ENCODE results near the gene TCHP.
"Not testable (repeated sequence)": the region's sequence is repeated elsewhere in the genome, so short reads cannot be mapped to it uniquely, and the experiment has no call there.

TCHP gene

GRCh38 chr12:109899783-109900751 is at the start of gene TCHP:
Gene TCHP (plus strand): TSS chr12:109900274. CDS start chr12:109903027, 2,753 bp downstream.
- DNase-seq (ENCODE audit: low read depth in 2 of 2, low spot score in 1 of 2) = peak in 1 of 2 donors; percentile 56

GRCh38 chr12:109850518-109850917 is 49.6 kb upstream of the TCHP start:
- not testable (repeated sequence) for DNase-seq (ENCODE audit: low read depth in 2 of 2, low spot score in 1 of 2)

- DNase-seq (ENCODE audit: low read depth in 2 of 2, low spot score in 1 of 2) = no peak
Measured at GRCh38 chr12:109855377-109855776, 44.7 kb upstream of the TCHP start.

GRCh38 chr12:109857715-109858114 is 42.4 kb upstream of the TCHP start:
- DNase-seq (ENCODE audit: low read depth in 2 of 2, low spot score in 1 of 2) = no peak

- no peak for DNase-seq (ENCODE audit: low read depth in 2 of 2, low spot score in 1 of 2)
Measured at GRCh38 chr12:109858764-109859163, 41.3 kb upstream of the TCHP start.

- no peak for DNase-seq (ENCODE audit: low read depth in 2 of 2, low spot score in 1 of 2)
Measured at GRCh38 chr12:109860977-109861376, 39.1 kb upstream of the TCHP start.

- no peak for DNase-seq (ENCODE audit: low read depth in 2 of 2, low spot score in 1 of 2)
Measured at GRCh38 chr12:109861689-109862314, 38.3 kb upstream of the TCHP start.

GRCh38 chr12:109862491-109862890 is 37.6 kb upstream of the TCHP start:
- DNase-seq (ENCODE audit: low read depth in 2 of 2, low spot score in 1 of 2) = not testable (repeated sequence)

- no peak for DNase-seq (ENCODE audit: low read depth in 2 of 2, low spot score in 1 of 2)
Measured at GRCh38 chr12:109863847-109864712, 36.0 kb upstream of the TCHP start.

GRCh38 chr12:109864916-109865315 is 35.2 kb upstream of the TCHP start:
- no peak for DNase-seq (ENCODE audit: low read depth in 2 of 2, low spot score in 1 of 2)

- no peak for DNase-seq (ENCODE audit: low read depth in 2 of 2, low spot score in 1 of 2)
Measured at GRCh38 chr12:109868182-109869051, 31.7 kb upstream of the TCHP start.

- DNase-seq (ENCODE audit: low read depth in 2 of 2, low spot score in 1 of 2) = no peak
Measured at GRCh38 chr12:109870648-109871047, 29.4 kb upstream of the TCHP start.

GRCh38 chr12:109871668-109872314 is 28.3 kb upstream of the TCHP start:
- DNase-seq (ENCODE audit: low read depth in 2 of 2, low spot score in 1 of 2) = no peak

GRCh38 chr12:109873653-109874052 is 26.4 kb upstream of the TCHP start:
- DNase-seq (ENCODE audit: low read depth in 2 of 2, low spot score in 1 of 2) = no peak

- no peak for DNase-seq (ENCODE audit: low read depth in 2 of 2, low spot score in 1 of 2)
Measured at GRCh38 chr12:109875572-109876131, 24.4 kb upstream of the TCHP start.

GRCh38 chr12:109876406-109876805 is 23.7 kb upstream of the TCHP start:
- DNase-seq (ENCODE audit: low read depth in 2 of 2, low spot score in 1 of 2) = no peak

GRCh38 chr12:109877504-109878246 is 22.4 kb upstream of the TCHP start:
- no peak for DNase-seq (ENCODE audit: low read depth in 2 of 2, low spot score in 1 of 2)

- DNase-seq (ENCODE audit: low read depth in 2 of 2, low spot score in 1 of 2) = no peak
Measured at GRCh38 chr12:109878247-109878625, 21.8 kb upstream of the TCHP start.

GRCh38 chr12:109878749-109879148 is 21.3 kb upstream of the TCHP start:
- DNase-seq (ENCODE audit: low read depth in 2 of 2, low spot score in 1 of 2) = no peak
